Suprapubic skin (tissue), 3 donors: ENCODE measurements around the gene TSPAN12.

Experiments used
- EP300 ChIP-seq: sonication (generic); formaldehyde crosslinking; IDR thresholded peaks from one replicate; pipeline ENCODE4 v1.6.1; 2017; ENCODE audit warnings: antibody characterized with exemption
- POLR2A ChIP-seq, 2 donors: fragments of 450-650 bp; IDR thresholded peaks; one replicate each; pipeline ENCODE4 v1.6.1; 2017; ENCODE audit warnings: antibody characterized with exemption in 2 of 2, mild to moderate bottlenecking in 2 of 2, moderate library complexity in 2 of 2
- TF ChIP-seq, protein P1 (sequence below), 2 donors: fragments of 200-600 bp in 1 of 2; fragments of 450-650 bp in 1 of 2; sonication (generic) in 1 of 2; IDR thresholded peaks; one replicate each; pipeline ENCODE4 v1.5.1; 2016 to 2019; ENCODE audit warnings: antibody characterized with exemption in 2 of 2, mild to moderate bottlenecking in 1 of 2, moderate library complexity in 1 of 2

DNA sequence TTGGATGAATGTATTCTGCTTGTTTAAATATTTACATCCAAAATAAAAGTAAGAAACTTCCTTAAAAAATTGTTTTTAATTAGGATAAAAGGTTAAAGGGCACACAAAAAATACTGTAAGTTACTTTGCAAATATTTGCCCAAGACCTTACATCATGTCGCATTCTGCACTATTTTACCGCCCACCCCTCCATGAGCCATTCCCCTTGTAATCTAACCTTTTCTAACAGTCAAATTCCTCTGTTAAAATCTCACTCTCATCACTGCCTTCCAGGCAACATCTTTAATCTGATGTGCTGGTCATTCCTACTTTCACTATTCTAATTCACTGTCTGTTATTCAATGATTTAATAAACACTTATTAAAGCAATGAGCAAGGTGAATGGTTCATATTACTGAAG is 23.2 kb downstream of the TSPAN12 start:
- TF ChIP-seq, protein P1, sequence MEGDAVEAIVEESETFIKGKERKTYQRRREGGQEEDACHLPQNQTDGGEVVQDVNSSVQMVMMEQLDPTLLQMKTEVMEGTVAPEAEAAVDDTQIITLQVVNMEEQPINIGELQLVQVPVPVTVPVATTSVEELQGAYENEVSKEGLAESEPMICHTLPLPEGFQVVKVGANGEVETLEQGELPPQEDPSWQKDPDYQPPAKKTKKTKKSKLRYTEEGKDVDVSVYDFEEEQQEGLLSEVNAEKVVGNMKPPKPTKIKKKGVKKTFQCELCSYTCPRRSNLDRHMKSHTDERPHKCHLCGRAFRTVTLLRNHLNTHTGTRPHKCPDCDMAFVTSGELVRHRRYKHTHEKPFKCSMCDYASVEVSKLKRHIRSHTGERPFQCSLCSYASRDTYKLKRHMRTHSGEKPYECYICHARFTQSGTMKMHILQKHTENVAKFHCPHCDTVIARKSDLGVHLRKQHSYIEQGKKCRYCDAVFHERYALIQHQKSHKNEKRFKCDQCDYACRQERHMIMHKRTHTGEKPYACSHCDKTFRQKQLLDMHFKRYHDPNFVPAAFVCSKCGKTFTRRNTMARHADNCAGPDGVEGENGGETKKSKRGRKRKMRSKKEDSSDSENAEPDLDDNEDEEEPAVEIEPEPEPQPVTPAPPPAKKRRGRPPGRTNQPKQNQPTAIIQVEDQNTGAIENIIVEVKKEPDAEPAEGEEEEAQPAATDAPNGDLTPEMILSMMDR (IDR thresholded peaks at IDR 0.05) = no peak
- no peak for TF ChIP-seq EP300
- no peak for TF ChIP-seq POLR2A (IDR thresholded peaks at IDR 0.05)
